Measurements from ENCODE around the gene PRSS48. TPM values are rescaled to one million over a fixed set of nuclear protein-coding genes. Genes with fewer than 3 reads are reported as not detected.
"Not testable (repeated sequence)": the region's sequence is repeated elsewhere in the genome, so short reads cannot be mapped to it uniquely, and the experiment has no call there.

PRSS48 gene
- total RNA-seq, 1 donor from 2014 or later = not detected

GRCh38 chr4:151260526-151260925, 16.4 kb upstream of the PRSS48 start:
- H3K4me3 ChIP-seq = no peak overlapping the region
- H3K9me3 ChIP-seq (replicated peaks) = no peaks in the 10 kb centered on the region
- intact Hi-C loops (cut with micrococcal nuclease) = no loop called here
- no peak for DNase-seq
- TF ChIP-seq CTCF (IDR thresholded peaks at IDR 0.05; ENCODE audit: borderline replicate concordance) = no peak
- H3K27ac ChIP-seq (replicated peaks) = no peak overlapping the region
- no peaks in the 10 kb centered on the region for H3K36me3 ChIP-seq
- no peaks in the 10 kb centered on the region for H3K27me3 ChIP-seq (ENCODE audit: low read depth)
- peaks cover 58% of the 10 kb centered on the region for H3K4me1 ChIP-seq

- H3K4me3 ChIP-seq = no peak overlapping the region
- H3K36me3 ChIP-seq = no peaks in the 10 kb centered on the region
- H3K27ac ChIP-seq (replicated peaks) = peak overlapping the region; percentile 11
- no peaks in the 10 kb centered on the region for H3K9me3 ChIP-seq (replicated peaks)
- H3K4me1 ChIP-seq = peaks cover 34% of the 10 kb centered on the region
- intact Hi-C loops (cut with micrococcal nuclease) = no loop called here
- DNase-seq = no peak
- no peak for TF ChIP-seq CTCF (IDR thresholded peaks at IDR 0.05; ENCODE audit: borderline replicate concordance)
- H3K27me3 ChIP-seq (ENCODE audit: low read depth) = no peaks in the 10 kb centered on the region
These were observed 13.5 kb upstream of the PRSS48 start for GRCh38 chr4:151263455-151263854.

GRCh38 chr4:151266497-151266896, 10.5 kb upstream of the PRSS48 start:
- H3K4me1 ChIP-seq = peaks cover 32% of the 10 kb centered on the region
- DNase-seq = no peak
- H3K36me3 ChIP-seq = no peaks in the 10 kb centered on the region
- peaks cover 2% of the 10 kb centered on the region for H3K9me3 ChIP-seq (replicated peaks)
- TF ChIP-seq CTCF (IDR thresholded peaks at IDR 0.05; ENCODE audit: borderline replicate concordance) = no peak
- no peak overlapping the region for H3K27ac ChIP-seq (replicated peaks)
- no peaks in the 10 kb centered on the region for H3K27me3 ChIP-seq (ENCODE audit: low read depth)
- H3K4me3 ChIP-seq = no peak overlapping the region
- intact Hi-C loops (cut with micrococcal nuclease) = no loop called here

- Histone ChIP-seq H3K9me3 (replicated peaks) (peaks cover 2% of the 10 kb centered on the region), H3K4me3 (no peak overlapping the region), H3K27ac (replicated peaks) (no peak overlapping the region), H3K27me3 (ENCODE audit: low read depth) (no peaks in the 10 kb centered on the region), H3K36me3 (no peaks in the 10 kb centered on the region), H3K4me1 (peaks cover 28% of the 10 kb centered on the region)
- DNase-seq = no peak
- intact Hi-C loops (cut with micrococcal nuclease) = no loop called here
- no peak for TF ChIP-seq CTCF (IDR thresholded peaks at IDR 0.05; ENCODE audit: borderline replicate concordance)
These were observed 9.9 kb upstream of the PRSS48 start for GRCh38 chr4:151267104-151267503.

GRCh38 chr4:151267822-151268535, 9.0 kb upstream of the PRSS48 start:
- intact Hi-C loops (cut with micrococcal nuclease) = no loop called here
- no peak for DNase-seq
- H3K36me3 ChIP-seq = no peaks in the 10 kb centered on the region
- H3K9me3 ChIP-seq (replicated peaks) = peaks cover 2% of the 10 kb centered on the region
- no peaks in the 10 kb centered on the region for H3K27me3 ChIP-seq (ENCODE audit: low read depth)
- no peak overlapping the region for H3K4me3 ChIP-seq
- no peak for TF ChIP-seq CTCF (IDR thresholded peaks at IDR 0.05; ENCODE audit: borderline replicate concordance)
- H3K27ac ChIP-seq (replicated peaks) = no peak overlapping the region
- H3K4me1 ChIP-seq = peaks cover 26% of the 10 kb centered on the region

GRCh38 chr4:151268905-151269304, 8.1 kb upstream of the PRSS48 start:
- DNase-seq; H3K4me3 ChIP-seq; H3K27ac ChIP-seq (replicated peaks); H3K27me3 ChIP-seq (ENCODE audit: low read depth); H3K36me3 ChIP-seq; H3K9me3 ChIP-seq (replicated peaks); intact Hi-C loops (cut with micrococcal nuclease): not testable (repeated sequence)
- peaks cover 26% of the 10 kb centered on the region for H3K4me1 ChIP-seq
